Neural cell (in vitro differentiated cells): ENCODE data around the gene MTG1.
A peak's percentile ranks its signal among the peaks of the same experiment; 100 is the strongest.

ENCODE experiments used
- EZH2 ChIP-seq: fragments of 200-600, 300-800 bp; shearing (Covaris generic), sonication (generic); IDR thresholded peaks from 2 replicates; pipeline ENCODE4 v1.6.1; 2014; ENCODE audit warnings: antibody characterized with exemption, low read length, borderline replicate concordance, mild to moderate bottlenecking; ENCODE audit not compliant: insufficient read depth, poor library complexity, severe bottlenecking
- MXI1 ChIP-seq: fragments of 450-650 bp; conservative IDR thresholded peaks from 2 replicates; pipeline ENCODE4 v1.6.1; 2014; ENCODE audit warnings: antibody characterized with exemption, mild to moderate bottlenecking; ENCODE audit not compliant: poor library complexity, severe bottlenecking
- RAD21 ChIP-seq: fragments of 450-650 bp; conservative IDR thresholded peaks from 2 replicates; pipeline ENCODE4 v1.6.1; 2014; ENCODE audit warnings: antibody characterized with exemption, mild to moderate bottlenecking, moderate library complexity
- TF ChIP-seq, protein P1 (sequence below): fragments of 450-650 bp; IDR thresholded peaks from 2 replicates; pipeline ENCODE4 v1.5.1; 2014; ENCODE audit warnings: antibody characterized with exemption, mild to moderate bottlenecking, moderate library complexity; ENCODE audit not compliant: poor library complexity, severe bottlenecking

DNA sequence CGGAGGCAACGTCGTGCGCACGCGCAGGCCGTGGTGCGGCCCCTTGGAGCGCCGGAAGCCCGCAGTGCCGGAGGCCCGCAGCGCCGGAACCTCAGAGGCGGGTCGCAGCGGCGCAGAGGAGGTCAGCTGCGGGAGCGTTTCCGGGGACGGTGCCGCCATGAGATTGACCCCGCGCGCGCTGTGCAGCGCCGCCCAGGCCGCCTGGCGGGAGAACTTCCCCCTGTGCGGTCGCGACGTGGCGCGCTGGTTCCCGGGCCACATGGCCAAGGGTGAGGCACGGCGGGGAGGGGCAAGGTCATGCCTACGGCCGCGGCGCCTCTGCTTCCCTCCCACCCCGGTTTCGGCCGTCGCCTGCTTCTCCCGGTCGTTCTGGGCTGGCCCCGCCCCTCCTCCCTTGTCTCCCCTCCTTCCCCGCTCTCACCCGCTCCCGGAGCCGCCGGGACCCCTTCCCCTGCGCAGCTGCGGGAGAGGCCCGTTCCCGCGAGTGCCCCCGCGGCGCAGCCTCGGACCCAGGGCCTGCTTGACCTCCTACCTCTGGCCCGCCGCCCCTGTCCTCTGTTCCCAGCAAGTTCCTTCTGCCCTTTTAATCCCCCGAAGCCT is at the start of gene MTG1:
- TF ChIP-seq, protein P1, sequence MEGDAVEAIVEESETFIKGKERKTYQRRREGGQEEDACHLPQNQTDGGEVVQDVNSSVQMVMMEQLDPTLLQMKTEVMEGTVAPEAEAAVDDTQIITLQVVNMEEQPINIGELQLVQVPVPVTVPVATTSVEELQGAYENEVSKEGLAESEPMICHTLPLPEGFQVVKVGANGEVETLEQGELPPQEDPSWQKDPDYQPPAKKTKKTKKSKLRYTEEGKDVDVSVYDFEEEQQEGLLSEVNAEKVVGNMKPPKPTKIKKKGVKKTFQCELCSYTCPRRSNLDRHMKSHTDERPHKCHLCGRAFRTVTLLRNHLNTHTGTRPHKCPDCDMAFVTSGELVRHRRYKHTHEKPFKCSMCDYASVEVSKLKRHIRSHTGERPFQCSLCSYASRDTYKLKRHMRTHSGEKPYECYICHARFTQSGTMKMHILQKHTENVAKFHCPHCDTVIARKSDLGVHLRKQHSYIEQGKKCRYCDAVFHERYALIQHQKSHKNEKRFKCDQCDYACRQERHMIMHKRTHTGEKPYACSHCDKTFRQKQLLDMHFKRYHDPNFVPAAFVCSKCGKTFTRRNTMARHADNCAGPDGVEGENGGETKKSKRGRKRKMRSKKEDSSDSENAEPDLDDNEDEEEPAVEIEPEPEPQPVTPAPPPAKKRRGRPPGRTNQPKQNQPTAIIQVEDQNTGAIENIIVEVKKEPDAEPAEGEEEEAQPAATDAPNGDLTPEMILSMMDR: peak; percentile 55
- TF ChIP-seq RAD21 (peak; percentile 44), EZH2 (no peak), MXI1 (peak; percentile 97)
